Cardiac muscle cell (in vitro differentiated cells and primary cell): ENCODE data around the gene AGAP1. TPM values are rescaled to one million over a fixed set of nuclear protein-coding genes. Genes with fewer than 3 reads are reported as not detected.

Experiments used
- DNase-seq, 2 donors: peaks; one replicate each; pipeline versions ENCODE4 v3.0.0 to v3.0.0-alpha.2; 2010 to 2017; ENCODE audit warnings: low read depth in 1 of 2, low spot score in 1 of 2
- H3K27ac ChIP-seq: fragments of 200-600 bp; sonication (generic); 2 replicates; pipeline ENCODE4 v1.5.1; 2016
- H3K27me3 ChIP-seq: fragments of 200-600 bp; sonication (generic); 2 replicates; pipeline ENCODE4 v1.6.0; 2016; ENCODE audit warnings: control low read depth
- H3K36me3 ChIP-seq: fragments of 200-600 bp; sonication (generic); 2 replicates; pipeline ENCODE4 v1.5.1; 2016; ENCODE audit warnings: control low read depth
- H3K4me1 ChIP-seq: fragments of 200-600 bp; sonication (generic); 2 replicates; pipeline ENCODE4 v1.8.1; 2017; ENCODE audit warnings: low read depth, mild to moderate bottlenecking, mixed run types
- H3K4me3 ChIP-seq: fragments of 200-600 bp; sonication (generic); 2 replicates; pipeline ENCODE4 v1.5.1; 2016; ENCODE audit warnings: mild to moderate bottlenecking
- H3K9me3 ChIP-seq: fragments of 200-600 bp; sonication (generic); 2 replicates; pipeline ENCODE4 v1.5.1; 2017; ENCODE audit warnings: low read depth, mild to moderate bottlenecking, control low read depth
- CTCF ChIP-seq: IDR thresholded peaks from 2 replicates; pipeline ENCODE4 v1.5.1; 2012; ENCODE audit warnings: low read depth, mild to moderate bottlenecking, low read length
- polyA plus RNA-seq: library from polyadenylated mRNA; unstranded; fragments of >200 nt; fragmentation: Nextera tagmentation; extraction: Ambion mirVana; gene quantifications from 2 replicates; pipeline ENCODE4 v1.2.1, GENCODE V29; 2016
- total RNA-seq: library from RNA; depleted of rRNA; stranded (reverse); fragments of >200 nt; gene quantifications from 2 replicates; pipeline ENCODE4 v1.2.3, GENCODE V29; 2016

Gene AGAP1
- total and polyA plus RNA-seq, 2 experiments from 2014 or later, result 8.6 to 38.2 TPM

GRCh38 chr2:235848946-235849345 is 355.1 kb downstream of the AGAP1 start:
- H3K9me3 ChIP-seq, result no peaks in the 10 kb centered on the region
- TF ChIP-seq CTCF, result no peak
- DNase-seq, result no peak
- no peaks in the 10 kb centered on the region for H3K36me3 ChIP-seq
- H3K27ac ChIP-seq, result no peak overlapping the region
- H3K4me3 ChIP-seq, result no peak overlapping the region
- no peaks in the 10 kb centered on the region for H3K27me3 ChIP-seq
- H3K4me1 ChIP-seq, result peaks cover 17% of the 10 kb centered on the region

GRCh38 chr2:235849489-235849888 is 355.6 kb downstream of the AGAP1 start:
- Histone ChIP-seq H3K9me3 (no peaks in the 10 kb centered on the region), H3K4me3 (no peak overlapping the region), H3K4me1 (peaks cover 23% of the 10 kb centered on the region), H3K36me3 (no peaks in the 10 kb centered on the region), H3K27ac (no peak overlapping the region), H3K27me3 (no peaks in the 10 kb centered on the region)
- DNase-seq, result no peak
- TF ChIP-seq CTCF, result no peak

GRCh38 chr2:235850289-235850688 is 356.4 kb downstream of the AGAP1 start:
- TF ChIP-seq CTCF, result no peak
- Histone ChIP-seq H3K27me3 (no peaks in the 10 kb centered on the region), H3K9me3 (no peaks in the 10 kb centered on the region), H3K36me3 (no peaks in the 10 kb centered on the region), H3K27ac (no peak overlapping the region), H3K4me3 (no peak overlapping the region), H3K4me1 (peaks cover 30% of the 10 kb centered on the region)
- DNase-seq, result no peak

GRCh38 chr2:235850771-235851551 is 357.1 kb downstream of the AGAP1 start:
- Histone ChIP-seq H3K4me1 (peaks cover 34% of the 10 kb centered on the region), H3K4me3 (no peak overlapping the region), H3K9me3 (no peaks in the 10 kb centered on the region), H3K27me3 (no peaks in the 10 kb centered on the region), H3K27ac (no peak overlapping the region), H3K36me3 (no peaks in the 10 kb centered on the region)
- peak in 1 of 2 donors; percentile 65 for DNase-seq
- no peak for TF ChIP-seq CTCF

GRCh38 chr2:235851828-235852525 is 358.1 kb downstream of the AGAP1 start:
- Histone ChIP-seq H3K4me1 (peaks cover 34% of the 10 kb centered on the region), H3K4me3 (no peak overlapping the region), H3K27me3 (no peaks in the 10 kb centered on the region), H3K36me3 (no peaks in the 10 kb centered on the region), H3K9me3 (no peaks in the 10 kb centered on the region), H3K27ac (peak overlapping the region; percentile 78)
- no peak for DNase-seq
- no peak for TF ChIP-seq CTCF
